IMR-90 (cell line): ENCODE measurements around the gene ZNF385B.

ENCODE experiments used
- CEBPB ChIP-seq: IDR thresholded peaks from 2 replicates; pipeline ENCODE4 v1.6.1; 2012; ENCODE audit warnings: low read depth, low read length, improper control_type of control experiment
- MAFK ChIP-seq: IDR thresholded peaks from 2 replicates; pipeline ENCODE4 v1.6.1; 2012; ENCODE audit warnings: low read depth, low read length, improper control_type of control experiment
- NFE2L2 ChIP-seq: fragments of 150-350 bp; IDR thresholded peaks from 2 replicates; pipeline ENCODE4 v1.6.1; 2016; ENCODE audit warnings: low read depth, mild to moderate bottlenecking, low read length
- POLR2A ChIP-seq: IDR thresholded peaks from 2 replicates; pipeline ENCODE4 v1.6.1; 2012; ENCODE audit warnings: mild to moderate bottlenecking, low read depth, low read length
- TF ChIP-seq, protein P1 (sequence below): conservative IDR thresholded peaks from 2 replicates; pipeline ENCODE4 v1.5.1; 2012; ENCODE audit warnings: mild to moderate bottlenecking, low read depth, low read length, improper control_type of control experiment

GRCh38 chr2:179814050-179814449 lies 47.4 kb downstream of the ZNF385B start:
- TF ChIP-seq, protein P1, sequence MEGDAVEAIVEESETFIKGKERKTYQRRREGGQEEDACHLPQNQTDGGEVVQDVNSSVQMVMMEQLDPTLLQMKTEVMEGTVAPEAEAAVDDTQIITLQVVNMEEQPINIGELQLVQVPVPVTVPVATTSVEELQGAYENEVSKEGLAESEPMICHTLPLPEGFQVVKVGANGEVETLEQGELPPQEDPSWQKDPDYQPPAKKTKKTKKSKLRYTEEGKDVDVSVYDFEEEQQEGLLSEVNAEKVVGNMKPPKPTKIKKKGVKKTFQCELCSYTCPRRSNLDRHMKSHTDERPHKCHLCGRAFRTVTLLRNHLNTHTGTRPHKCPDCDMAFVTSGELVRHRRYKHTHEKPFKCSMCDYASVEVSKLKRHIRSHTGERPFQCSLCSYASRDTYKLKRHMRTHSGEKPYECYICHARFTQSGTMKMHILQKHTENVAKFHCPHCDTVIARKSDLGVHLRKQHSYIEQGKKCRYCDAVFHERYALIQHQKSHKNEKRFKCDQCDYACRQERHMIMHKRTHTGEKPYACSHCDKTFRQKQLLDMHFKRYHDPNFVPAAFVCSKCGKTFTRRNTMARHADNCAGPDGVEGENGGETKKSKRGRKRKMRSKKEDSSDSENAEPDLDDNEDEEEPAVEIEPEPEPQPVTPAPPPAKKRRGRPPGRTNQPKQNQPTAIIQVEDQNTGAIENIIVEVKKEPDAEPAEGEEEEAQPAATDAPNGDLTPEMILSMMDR: no peak
- TF ChIP-seq POLR2A (no peak), MAFK (no peak), NFE2L2 (no peak), CEBPB (no peak)
